Measurements from ENCODE around the gene VWA1.

- no peak for TF ChIP-seq CTCF (conservative IDR thresholded peaks at IDR 0.05)
- TF ChIP-seq EZH2 (IDR thresholded peaks at IDR 0.05; ENCODE audit: low read depth): no peak
Observed at GRCh38 chr1:1470626-1471388, 35.3 kb downstream of the VWA1 start.
